ENCODE data around the gene AFG1L.
"Not testable (repeated sequence)": the region's sequence is repeated elsewhere in the genome, so short reads cannot be mapped to it uniquely, and the experiment has no call there.

AFG1L gene

DNA sequence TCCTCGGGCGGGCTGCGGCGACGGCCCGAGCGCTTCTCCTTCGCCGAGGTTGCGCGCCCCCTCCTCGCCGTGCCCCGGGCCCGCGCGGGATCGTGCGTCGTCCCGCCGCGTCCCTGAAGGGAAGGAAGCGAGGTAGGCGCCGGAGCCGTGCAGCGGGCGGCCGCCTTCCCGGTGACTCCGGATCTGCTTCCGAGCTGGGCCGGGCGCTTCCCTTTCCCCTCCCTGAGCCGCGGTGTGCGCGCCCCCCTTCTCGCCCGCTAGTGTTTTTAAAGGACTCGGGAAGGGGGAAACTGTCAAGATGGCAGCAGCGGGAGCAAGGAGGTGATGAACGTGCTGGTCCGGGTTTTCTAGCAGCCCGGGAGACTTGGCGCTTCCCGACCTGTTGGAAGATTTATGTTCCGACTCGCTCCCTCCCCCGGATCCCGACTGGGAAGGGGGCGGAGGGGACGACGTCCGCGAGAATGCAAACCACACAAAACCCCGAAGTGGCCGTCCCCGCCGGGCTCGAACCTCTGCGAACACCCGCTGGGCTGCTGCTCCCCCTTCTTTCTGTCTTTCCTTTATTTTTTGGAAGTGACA lies 265.1 kb downstream of the AFG1L start:
- DNase-seq = peak; percentile 58

DNA sequence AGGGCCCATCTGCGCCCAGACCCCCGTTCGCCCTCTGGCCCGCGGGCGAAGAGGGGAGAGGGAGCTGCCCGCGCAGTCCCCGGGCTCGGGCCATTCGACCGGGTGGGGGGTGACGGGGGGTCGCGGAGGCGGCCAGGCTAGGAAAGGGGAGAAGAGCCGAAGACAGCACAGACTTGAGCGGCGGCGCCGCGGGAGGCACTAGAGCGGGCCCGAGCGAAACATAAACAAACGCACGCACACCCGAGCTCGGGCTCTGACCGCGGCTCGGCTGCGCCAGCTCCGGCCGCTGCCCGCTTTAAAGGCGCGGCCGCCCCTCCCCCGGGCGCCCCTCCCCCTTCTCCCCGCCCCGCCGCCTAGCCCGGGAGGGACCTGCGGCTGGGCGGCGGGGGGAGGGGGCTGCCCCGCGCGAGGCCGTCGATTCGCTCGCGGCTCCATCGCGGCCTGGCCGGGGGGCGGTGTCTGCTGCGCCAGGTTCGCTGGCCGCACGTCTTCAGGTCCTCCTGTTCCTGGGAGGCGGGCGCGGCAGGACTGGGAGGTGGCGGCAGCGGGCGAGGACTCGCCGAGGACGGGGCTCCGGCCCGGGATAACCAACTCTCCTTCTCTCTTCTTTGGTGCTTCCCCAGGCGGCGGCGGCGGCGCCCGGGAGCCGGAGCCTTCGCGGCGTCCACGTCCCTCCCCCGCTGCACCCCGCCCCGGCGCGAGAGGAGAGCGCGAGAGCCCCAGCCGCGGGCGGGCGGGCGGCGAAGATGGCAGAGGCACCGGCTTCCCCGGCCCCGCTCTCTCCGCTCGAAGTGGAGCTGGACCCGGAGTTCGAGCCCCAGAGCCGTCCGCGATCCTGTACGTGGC lies 265.8 kb downstream of the AFG1L start, which contains the start of gene FOXO3:
FOXO3 (plus strand) TSS at position 455 of the 846 bp plus-strand sequence; CDS start at position 747, 292 bp downstream.
- DNase-seq = peak; percentile 88

DNA sequence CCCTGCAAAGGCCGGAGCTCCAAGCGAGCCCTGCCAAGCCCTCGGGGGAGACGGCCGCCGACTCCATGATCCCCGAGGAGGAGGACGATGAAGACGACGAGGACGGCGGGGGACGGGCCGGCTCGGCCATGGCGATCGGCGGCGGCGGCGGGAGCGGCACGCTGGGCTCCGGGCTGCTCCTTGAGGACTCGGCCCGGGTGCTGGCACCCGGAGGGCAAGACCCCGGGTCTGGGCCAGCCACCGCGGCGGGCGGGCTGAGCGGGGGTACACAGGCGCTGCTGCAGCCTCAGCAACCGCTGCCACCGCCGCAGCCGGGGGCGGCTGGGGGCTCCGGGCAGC lies 266.4 kb downstream of the AFG1L start:
- not testable (repeated sequence) for DNase-seq

DNA sequence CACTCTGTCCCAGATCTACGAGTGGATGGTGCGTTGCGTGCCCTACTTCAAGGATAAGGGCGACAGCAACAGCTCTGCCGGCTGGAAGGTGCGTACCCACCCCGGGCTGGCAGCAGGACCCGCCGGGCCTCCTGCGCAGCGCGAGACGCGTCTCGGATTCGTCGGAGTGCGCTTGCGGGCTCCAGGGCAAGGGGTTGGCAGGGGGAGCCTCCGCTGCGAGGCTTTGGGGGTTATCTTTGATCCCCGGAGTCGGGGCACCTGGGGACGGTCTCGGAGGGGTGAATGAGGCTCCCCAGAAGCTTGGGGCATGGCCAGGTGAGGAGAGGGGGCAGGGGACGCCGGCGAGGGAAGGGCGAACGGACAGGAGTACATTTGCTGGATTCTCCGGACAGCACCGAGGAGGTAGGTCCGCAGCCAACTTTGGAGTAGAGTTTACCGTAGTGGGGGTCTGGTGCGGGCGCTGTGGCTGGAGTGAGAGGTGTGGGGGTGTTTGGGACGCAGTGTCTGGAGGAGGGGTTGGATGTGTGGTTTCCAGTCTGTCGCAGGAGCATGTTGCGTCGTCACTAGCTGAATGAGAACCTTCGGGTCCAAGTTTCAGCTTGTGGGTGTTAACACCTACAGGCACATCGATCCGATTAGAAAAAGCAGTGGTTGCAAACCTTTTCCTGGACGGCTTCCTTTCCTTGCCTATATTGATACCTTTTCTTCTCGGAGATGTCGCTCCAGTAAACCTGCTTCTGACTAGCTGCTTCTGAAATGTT lies 267.1 kb downstream of the AFG1L start:
- DNase-seq = peak; percentile 68

DNA sequence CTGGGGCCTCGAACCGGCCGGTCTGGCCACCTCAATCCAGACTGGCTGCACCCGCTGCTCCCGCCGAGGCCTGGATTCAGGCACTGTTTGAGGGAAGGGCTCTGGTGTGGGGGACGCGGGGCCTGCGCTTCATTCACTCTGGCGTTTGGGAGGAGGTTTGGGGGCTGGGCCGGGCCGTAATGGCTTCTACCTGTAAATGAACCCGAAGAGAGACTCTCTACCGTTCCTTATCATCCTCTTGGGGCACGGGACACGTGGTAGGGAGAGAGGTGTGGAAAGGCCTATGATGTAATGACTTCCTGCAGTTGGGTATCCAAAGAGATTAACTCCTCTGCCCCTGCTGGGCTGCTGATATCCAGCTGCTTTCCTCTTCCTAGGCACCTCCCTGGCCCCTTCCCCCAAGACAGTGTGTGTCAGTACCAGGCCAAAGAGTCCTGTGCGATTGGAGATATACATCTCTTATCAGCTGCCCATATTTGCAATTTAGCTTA lies 267.7 kb downstream of the AFG1L start:
- peak; percentile 83 for DNase-seq

DNA sequence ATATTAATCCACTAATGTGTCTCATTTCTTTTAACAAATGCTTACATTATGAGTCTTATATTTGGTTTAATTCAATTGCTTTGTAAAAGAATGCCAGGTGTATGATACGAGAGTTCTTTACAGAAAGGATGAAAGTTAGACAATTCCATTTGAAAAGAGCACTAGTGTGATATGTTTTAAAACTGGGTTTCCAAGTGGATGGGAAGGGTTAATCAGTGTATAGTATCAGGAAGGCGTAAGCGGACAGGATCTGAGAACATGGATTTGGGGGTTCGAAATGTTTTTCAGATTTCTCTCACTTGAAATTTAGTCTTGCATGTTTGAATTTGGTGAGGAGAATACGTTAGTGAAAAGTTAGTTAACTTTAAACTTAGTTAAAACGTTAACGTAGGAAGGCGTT lies 268.4 kb downstream of the AFG1L start:
- DNase-seq = no peak

DNA sequence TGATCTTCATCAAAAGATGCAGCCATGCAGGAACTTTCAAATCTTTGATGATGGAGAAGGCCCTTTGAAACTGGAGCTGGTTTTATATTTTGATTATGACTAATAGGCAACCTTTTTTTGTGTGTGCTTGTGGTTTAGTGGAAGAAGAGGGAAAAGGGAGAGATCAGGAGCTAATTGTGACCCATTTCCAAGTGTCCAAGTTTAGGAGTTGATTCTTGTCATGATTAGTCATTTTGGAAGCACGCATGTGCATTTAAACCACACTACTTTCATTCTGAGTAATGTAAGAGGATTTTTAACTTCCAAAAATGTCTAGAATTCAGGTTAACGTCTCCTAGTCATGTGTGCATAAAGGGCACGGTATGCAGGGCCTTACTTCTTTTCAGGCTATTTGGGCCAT lies 269.3 kb downstream of the AFG1L start:
- DNase-seq = no peak

DNA sequence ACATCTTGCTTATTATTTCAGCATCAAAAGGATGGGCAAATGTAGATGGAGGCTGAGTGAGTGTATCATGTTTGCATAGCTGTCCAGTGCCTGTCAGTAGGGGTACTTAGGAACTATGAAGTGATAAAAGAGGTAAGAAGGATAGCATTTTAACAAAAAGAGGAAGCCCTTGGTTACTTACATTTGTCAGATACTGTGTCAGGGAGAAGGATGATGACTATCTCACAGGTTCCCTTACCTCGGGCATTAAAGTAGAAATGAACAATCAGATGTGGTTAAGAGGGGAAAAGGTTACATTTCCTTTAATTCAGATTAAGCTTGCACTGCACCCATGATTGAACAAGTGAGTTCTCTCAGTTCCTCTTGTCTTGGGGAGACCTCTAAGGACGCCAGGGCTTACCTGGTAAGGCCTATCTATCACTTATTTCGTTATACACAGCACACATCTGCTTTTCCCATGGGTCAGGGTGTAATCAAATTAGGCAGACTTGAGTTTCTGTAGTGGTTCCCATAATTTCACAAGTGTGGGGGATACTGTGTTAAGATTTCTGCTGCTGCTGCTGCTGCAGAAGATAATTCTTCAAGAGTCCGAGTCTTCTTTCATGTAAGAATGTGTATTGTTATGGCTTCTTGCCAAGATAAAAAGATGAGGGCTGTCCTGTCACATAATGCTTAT lies 270.4 kb downstream of the AFG1L start:
- no peak for DNase-seq

DNA sequence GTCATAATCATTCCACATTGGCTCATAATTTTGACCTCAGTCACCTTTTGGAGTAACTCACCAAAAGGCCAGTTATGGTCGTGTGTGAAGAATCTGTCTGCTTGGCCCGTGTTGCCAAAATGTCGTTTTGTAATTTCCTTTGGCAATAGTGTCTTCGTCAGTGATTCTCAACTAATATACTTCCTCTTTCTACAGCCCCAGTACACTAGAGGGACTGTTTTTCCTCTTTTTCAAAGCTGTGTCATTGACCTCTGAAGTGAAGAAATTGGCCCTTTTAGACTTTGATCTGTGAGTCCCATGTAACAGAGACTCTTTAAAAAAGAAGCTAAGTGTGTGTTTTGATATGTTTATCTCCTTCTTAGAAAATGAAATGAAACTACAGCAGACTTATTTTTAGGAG lies 271.0 kb downstream of the AFG1L start:
- DNase-seq = no peak

DNA sequence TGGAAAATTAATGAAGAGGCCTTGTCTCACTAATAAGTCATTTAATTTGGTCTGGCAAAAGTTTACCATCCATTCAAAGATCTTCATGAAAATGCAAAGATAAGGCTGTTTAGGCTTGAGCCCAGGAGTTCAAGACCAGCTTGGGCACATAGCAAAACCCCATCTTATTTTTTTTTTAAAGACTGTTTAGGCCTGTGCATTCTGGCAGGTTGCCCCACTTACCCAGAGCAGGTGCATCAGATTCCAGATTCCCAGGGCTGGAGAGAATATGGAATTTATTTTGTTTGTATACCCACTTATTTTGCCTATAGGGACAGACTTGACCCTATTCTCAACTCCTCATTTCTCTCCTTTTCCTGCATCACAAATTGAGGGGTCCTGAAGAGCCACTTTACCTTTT lies 271.6 kb downstream of the AFG1L start:
- no peak for DNase-seq

DNA sequence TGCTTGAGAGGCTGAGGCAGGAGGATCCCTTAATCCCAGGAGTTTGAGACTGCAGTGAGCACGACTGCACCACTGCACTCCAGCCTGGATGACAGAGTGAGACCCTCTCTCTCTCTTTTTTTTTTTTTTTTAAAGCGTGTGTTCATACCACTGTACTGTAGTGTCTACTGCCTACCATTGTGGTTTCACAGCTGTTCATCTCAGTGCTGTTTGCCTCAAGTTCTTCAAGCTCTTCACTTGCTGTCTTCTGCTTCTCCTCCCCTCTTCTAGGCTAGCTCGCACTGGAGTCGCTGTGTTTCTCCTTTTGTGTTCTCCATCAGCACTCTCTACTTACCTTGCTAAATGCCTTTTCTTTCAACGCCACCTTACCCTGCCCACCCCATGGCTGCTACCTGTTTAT lies 273.2 kb downstream of the AFG1L start:
- no peak for DNase-seq

DNA sequence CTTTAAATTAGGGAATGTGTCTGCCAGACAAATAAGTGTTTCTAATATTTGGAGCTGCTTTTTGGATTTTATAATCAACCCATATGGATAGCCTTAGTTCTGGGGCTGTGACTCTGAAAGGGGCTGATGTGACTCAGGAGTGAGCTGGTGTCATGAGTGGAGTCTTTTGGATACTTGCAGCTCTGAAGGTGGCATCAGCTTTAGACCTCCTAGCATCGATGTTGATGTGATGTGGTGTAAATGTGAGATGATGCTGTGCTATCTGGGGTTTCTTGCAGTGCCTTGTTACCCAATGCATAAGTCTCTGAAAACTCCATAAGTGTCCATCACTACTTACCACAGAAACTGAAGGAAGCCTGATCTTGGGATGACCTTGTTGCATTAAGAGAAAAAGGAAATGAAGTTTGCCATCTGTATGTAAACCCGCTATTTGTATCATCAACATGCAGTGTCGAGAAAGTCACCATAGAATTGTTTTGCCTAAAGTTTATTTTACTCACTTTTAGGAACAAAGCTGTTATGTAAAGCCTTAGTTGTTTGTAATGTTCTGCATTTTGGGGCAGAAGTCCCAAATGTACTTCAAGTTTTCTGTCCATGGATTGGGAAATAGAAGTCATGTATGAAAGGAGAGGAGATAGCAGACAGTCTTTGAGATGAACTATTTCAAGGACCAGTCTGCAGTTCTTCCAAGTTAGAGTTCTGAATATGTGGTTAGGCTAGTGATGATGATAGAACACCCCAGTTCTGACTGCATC lies 273.9 kb downstream of the AFG1L start:
- no peak for DNase-seq

DNA sequence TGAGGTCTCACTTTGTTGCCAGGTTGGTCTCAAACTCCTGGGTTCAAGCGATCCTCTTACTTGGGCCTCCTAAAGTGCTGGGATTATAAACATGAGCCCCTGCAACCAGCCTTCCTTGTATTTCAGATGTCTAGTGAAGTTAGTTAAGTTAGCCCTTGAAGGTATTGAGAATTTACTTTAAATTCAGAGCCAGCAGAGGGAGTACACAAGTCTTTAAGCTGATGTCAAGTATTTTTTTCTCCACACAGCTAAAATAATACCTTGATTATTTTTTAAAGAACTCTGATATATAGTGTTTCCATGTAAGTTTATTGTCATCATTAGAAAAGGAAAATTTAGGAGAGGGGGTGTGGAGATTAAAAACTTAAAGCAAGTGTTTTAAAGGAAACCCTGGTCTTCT lies 275.7 kb downstream of the AFG1L start:
- DNase-seq = no peak

DNA sequence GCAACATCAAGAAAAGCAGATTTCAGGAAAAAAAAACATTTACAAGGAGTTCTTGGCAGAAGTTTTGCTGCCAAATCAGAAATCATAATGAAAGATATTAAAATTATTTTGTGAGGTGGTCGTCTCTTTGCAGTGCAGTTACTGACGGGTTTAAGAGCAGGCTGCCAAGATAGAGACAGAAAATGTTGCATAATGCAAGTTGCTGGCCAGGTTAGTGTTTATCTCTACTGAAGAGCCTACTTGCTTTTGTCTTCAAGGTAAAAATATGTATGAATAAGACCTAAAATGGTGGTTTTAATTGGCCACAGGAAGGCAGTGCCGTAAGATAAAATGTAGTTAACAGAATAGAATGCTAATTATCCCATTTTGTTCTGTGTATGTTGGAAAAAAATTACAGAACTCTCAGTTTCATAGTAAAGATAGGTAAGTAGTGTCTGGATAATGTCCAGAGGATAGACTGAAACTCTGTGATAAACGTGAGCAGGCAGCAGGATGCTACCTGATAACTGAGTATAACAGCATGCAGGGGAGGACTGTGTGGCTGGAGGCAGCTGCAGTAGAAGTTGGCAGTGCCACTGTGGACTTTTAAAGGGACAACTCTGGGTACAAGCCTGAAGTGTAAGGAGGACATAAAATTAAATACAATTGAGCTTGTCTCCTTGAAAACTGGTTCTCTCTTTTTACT lies 279.7 kb downstream of the AFG1L start:
- no peak for DNase-seq

All from NCI-H526 treated with DMSO at 0.1 percent for 48 hours (cell line).